ENCODE data around the gene FGGY. TPM values are rescaled to one million over a fixed set of nuclear protein-coding genes. Genes with fewer than 3 reads are reported as not detected.
"Not testable (repeated sequence)": the region's sequence is repeated elsewhere in the genome, so short reads cannot be mapped to it uniquely, and the experiment has no call there.

Gene FGGY
- total RNA-seq, 1 donor: 10.8 TPM

GRCh38 chr1:59474496-59474895 is 177.6 kb downstream of the FGGY start:
- DNase-seq (ENCODE audit: low read depth in 2 of 3, low spot score in 2 of 3): no peak

GRCh38 chr1:59475737-59476136 is 178.8 kb downstream of the FGGY start:
- no peak for DNase-seq (ENCODE audit: low read depth in 2 of 3, low spot score in 2 of 3)

DNA sequence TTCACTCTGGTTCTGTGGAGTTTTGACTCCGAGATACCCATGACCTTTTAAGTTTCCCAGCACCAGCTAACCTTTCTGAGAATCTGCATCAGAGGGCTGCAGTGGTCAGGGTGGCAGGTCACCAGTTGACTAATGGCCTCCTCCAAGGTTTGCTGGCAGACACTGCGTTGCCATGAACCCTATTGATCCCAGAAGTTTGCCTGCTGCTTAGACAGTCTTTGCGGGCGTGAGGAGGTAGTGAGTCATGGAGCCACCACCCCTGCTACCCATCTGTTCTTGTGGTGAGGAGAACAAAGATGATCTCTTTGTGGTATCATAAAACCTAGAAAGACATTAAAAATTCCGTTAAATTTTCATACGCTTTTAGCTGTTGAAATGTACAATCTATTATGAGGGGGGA is 180.4 kb downstream of the FGGY start:
- no peak for DNase-seq (ENCODE audit: low read depth in 2 of 3, low spot score in 2 of 3)

DNA sequence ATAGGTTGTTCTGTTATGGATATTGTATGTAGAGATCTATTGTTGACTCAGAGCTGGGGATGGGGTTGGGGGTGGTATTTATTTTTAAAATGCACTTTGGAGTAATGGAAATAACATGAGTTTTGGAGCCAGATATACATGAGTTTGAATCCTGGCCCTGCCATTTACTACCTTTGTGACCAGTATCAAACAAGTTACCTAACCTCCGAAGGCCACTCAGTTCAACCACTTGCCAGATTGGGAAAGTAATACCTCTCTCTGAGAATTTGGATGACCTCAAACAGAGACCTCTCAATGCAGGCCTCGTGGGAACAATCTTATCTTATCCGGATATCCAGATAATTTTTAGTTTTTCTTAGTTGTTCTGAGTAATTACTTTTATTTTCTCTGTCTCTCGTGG is 181.0 kb downstream of the FGGY start:
- DNase-seq (ENCODE audit: low read depth in 2 of 3, low spot score in 2 of 3): no peak

- no peak for DNase-seq (ENCODE audit: low read depth in 2 of 3, low spot score in 2 of 3)
Observed at GRCh38 chr1:59478822-59479221, 181.9 kb downstream of the FGGY start.

DNA sequence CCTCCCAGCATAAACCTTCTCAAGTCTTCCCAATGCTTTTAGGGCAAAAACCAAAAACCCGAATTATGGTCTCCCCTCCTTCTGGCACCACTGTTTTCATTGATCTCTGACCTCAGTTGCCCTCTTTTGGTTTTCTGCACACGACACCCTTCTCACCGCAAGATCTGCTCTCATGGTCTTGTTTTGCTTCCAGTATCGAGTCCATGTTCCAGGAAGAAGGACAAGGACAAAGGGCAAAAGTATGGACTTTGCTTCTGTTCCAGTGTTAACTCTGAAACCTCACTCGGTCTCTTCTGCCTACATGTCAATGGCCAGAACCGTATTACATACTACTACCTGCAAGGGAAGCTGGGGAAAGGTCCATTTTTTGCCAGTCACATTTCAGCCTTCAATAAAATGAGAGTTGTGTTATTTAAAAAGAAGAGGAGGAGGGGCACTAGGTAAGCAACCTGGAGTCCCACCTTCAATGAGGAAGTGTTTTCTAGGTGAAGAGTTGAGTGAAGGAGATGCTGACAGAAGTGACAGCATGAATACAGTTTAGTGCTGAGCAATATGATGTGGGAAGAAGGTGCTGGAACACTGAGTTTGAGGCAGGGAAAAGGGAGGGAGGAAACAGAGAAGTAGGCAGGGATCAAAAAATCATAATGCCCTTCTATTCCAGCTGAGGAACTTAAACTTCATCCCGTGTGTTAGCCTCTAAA is 183.4 kb downstream of the FGGY start:
- DNase-seq (ENCODE audit: low read depth in 2 of 3, low spot score in 2 of 3): no peak

DNA sequence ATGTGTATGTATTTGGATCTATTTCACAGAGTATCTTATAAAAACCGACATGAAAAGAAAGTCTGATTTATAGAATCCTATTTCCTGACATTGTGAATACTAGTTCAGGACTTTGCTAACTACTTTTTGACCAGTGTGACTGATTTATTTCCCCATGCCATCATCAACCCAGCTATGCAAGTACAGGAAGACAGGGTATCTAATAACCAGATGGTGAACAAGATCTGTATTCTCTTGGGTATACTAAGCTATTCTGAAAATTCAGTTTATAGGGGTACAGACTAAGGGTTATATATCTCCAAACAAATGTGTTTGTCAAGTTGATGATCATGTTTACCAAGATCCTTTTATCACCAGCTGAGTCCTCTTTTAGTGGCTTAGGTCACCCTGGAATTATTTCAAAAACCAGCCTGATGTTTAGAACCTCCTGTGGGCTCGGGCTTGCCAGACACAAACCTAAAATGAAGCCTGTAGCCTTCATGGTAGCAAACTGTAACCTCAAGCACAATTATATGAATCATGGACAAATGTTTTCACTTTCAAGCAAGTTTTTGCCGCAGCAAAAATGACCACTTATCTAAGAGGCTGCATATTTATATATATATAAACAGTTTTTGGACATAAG is 185.1 kb downstream of the FGGY start:
- no peak for DNase-seq (ENCODE audit: low read depth in 2 of 3, low spot score in 2 of 3)

DNA sequence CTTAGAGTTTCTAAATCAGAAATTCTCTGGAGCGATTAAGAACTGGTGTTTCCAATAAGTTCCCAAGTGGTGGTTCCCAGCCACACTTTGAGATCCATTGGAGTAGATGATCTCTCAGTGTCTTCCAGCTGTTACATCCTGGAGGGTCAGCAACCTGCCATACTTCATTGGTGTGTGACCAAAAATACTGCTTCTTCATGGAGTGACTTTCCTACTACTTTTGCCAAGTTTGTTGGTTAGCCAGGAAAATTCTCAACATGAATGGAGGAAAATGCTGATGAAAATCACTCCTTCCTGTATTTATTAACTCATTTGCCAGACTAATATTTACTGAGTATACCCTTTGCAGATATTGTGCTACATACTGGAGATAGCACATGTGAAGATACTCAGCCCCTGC is 186.1 kb downstream of the FGGY start:
- DNase-seq (ENCODE audit: low read depth in 2 of 3, low spot score in 2 of 3): no peak

DNA sequence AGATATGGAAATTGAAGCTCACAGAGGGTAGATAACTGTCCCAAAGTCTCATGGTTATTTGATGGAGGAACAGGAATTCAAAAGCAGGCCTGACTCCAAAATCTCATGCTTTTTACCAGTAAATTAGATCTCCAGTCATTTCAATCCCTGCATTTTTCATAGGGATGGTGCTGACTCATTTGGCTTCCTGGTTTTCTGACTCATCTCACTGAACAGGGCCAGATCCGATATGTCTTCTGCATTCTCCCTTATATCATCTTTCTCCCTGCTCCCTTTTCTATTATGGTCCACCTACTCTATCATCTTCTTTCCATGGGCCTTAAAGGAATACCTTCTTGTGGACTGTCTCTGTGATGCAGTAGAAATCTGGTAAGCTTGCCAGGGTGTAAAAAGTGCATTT is 187.2 kb downstream of the FGGY start:
- no peak for DNase-seq (ENCODE audit: low read depth in 2 of 3, low spot score in 2 of 3)

- no peak for DNase-seq (ENCODE audit: low read depth in 2 of 3, low spot score in 2 of 3)
Observed at GRCh38 chr1:59485171-59485570, 188.3 kb downstream of the FGGY start.

DNA sequence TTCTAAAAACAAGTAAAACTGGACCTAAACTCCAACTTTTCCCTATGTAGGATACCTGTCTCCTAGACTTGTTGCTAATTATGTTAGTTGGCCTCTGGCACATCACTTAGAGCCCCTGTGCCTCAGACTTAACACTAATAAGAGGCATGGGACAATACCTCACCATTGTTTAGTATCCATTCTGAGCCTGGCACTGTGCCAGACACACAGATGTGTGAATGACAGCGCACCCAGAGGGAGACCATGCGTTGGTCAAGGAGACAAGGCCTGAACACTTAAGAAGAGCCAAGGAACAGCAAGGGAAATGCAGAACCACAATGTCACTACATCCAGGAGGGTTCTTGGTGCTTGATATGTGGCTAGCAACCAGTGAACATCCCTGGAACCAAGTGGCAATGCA is 189.1 kb downstream of the FGGY start:
- DNase-seq (ENCODE audit: low read depth in 2 of 3, low spot score in 2 of 3): no peak

DNA sequence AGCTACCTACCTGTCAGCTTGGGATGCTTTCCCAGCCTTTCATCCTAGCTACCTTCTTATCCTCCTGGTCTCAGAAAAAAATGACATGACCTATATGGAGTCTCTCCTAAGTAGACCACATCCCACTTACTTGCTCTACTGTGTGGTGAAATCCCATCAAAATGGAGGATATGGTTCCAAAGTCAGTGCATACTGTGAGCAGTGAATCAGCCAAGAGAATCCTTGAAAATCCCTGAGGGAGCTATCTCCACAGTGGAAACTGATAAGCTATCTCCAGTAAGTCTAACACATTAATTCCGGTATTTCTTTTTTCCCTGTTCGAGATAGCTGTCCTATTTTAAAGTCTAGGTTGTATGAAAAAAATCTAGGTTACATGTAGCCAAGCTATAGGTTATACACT is 189.7 kb downstream of the FGGY start:
- DNase-seq (ENCODE audit: low read depth in 2 of 3, low spot score in 2 of 3): no peak

DNA sequence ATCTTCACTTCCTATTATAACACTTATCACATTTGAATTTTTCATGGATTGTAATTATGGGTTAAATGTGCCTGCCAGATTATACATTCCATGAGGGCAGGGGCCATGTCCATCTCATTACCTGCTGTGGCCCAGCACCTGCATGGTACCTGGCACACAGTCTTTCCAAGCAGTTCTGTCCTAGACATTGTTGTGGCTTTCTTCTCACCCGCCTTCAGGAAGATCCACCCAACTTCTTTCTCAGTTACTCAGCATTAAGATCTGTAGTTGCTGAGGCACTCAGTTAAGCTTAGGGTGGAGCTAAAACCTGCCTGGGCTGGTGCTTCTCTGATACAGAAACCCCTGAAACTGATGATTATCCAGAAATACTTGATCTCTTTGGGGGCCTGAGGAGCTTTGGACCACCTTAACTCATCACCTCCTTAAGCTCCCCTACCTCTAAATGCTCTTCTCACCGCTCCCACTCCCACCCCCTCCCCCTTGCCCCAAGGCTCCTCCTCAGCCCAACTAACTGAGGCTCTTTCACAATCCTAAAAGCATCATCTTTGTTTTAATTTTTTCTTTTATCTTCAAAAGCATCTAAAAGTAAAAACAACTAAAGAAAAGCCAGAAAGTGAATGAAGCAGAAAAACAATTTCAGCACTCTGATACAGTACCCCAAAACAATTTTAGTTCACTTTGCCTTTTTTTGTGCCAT is 190.6 kb downstream of the FGGY start:
- DNase-seq (ENCODE audit: low read depth in 2 of 3, low spot score in 2 of 3): no peak

DNA sequence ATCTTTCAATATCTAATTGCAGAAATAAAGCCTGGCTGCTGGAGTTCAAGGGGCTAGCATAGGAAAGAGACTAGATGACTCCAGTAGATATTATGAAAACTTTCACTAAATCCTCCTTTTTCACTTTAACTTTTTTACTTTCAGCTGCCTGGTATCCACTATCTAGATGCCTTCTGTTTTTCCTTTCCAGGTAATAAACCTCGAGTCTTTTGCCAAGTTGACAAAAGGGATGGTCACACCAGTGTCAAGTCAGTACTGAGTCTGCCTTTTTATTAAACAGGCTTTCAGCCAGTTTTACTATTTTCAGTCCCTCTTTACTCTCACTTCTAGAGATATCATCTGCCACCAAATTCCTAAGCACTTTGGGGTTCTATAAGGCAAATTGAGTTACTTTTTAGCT is 195.6 kb downstream of the FGGY start:
- no peak for DNase-seq (ENCODE audit: low read depth in 2 of 3, low spot score in 2 of 3)

DNA sequence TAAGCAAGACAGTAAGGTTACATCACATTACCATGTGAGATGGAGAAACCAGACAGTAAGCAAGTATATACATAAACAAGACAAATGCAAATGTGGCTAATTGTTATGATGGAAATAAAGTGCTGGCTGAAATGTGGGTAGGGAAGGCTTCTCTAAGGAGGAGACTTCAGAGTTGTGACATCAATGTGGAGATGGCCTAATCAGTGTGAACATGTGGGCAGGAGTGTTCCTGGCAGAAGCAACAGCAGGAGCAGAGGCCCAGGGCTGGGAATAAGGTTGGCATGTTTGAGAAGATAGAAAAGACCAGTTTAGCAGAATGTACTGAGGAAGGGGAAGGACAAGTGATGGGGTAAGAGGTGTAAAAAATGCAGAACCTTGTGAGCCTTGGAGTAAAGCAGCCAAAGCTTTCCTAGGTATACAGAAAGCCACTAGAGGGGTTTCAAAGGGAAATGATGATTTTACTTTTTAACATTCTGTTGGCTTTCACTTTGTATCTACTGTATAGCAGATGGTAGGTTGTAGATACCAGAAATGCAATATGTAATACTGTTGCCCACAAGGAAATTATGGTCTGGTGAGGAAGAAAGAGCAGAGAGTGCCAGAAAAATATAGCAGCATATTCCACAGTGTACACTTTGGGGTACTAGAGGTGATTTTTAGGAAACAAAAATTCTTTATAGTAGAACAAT is 197.4 kb downstream of the FGGY start:
- peak in 1 of 3 donors; percentile 22 for DNase-seq (ENCODE audit: low read depth in 2 of 3, low spot score in 2 of 3)

GRCh38 chr1:59496156-59496555 is 199.3 kb downstream of the FGGY start:
- DNase-seq (ENCODE audit: low read depth in 2 of 3, low spot score in 2 of 3): not testable (repeated sequence)

DNA sequence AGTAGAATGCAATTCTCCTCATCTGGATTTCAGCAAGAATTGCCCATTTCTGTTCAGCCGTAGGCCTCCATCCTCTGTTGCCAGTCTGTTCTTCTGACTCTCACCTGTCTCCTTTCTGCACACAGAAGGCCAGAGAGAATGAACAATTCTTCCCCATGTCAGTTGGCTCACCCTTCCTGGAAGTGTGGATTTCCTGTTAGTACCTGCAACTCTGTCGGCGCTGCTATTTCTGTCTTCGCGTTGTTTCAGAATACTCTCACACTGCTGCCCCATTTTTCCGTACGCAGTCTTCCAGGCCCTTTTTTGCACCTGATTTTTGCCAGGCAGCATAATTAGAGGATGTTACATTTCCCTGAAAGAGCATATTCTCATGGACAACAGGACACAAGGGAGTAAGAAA is 200.7 kb downstream of the FGGY start:
- DNase-seq (ENCODE audit: low read depth in 2 of 3, low spot score in 2 of 3): no peak

DNA sequence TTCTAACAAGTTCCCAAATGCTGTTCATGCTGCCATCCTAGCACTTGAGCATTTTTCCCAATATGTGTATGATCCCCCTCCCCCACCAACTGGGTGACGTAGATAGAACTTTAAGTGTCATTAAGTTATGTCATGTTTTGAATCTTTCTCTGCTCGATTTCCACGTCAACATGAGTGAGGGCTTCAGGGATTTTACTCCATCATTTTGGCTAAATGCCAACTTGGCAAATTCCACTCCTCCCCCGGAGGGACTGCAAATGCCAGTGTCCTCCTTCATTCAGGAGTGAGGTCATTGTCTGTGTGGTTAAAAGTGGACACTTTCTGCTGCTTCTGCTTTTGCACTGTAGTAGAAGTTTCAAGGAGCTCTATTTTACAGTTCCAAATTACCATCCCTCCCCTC is 201.7 kb downstream of the FGGY start:
- DNase-seq (ENCODE audit: low read depth in 2 of 3, low spot score in 2 of 3): no peak

DNA sequence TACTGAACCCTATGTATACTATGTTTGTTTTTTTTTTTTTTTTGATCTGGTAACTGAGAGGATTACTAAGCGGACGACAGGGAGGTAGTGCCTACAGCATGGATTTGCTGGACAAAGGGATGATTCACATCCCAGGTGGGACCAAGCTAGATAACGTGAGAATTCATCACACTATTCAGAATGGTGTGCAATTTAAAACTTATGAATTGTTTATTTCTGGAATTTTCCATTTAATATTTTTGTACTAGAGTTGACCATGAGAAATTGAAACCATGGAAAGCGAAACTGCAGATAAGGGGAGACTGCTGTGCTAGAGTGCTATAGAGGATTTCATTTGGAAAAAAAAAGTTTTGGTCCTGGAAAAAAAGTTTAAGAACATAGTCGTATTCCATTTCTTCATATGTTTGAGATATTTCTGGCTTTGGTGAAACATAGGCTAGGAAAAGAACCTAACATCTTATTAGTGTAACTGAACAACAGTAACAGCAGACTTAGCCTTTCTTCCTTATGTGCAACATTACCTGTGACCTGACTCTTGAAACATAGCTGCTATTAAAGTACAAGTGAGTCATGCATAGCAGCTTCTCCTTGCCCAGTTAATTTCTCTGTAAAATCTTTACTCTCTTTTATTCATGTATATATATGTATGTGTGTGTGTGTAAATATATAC is 202.5 kb downstream of the FGGY start:
- DNase-seq (ENCODE audit: low read depth in 2 of 3, low spot score in 2 of 3): no peak

- no peak for DNase-seq (ENCODE audit: low read depth in 2 of 3, low spot score in 2 of 3)
Observed at GRCh38 chr1:59499943-59500569, 203.2 kb downstream of the FGGY start.

Measured in hematopoietic multipotent progenitor cell (in vitro differentiated cells).